ENCODE results near the gene MYL9.

Gene MYL9

GRCh38 chr20:36574366-36575135 is 33.2 kb downstream of the MYL9 start:
- peak; percentile 48 for DNase-seq (ENCODE audit: insufficient read length)
- TF ChIP-seq POLR2AphosphoS5 (IDR thresholded peaks at IDR 0.05; ENCODE audit: low read depth, low read length) (peak; percentile 10; the same call in 1 of the 2 replicates), POLR2A (IDR thresholded peaks at IDR 0.05; ENCODE audit: low read depth, low read length) (peak; percentile 58; the same call in 1 of the 2 replicates), TAF1 (IDR thresholded peaks at IDR 0.05; ENCODE audit: borderline replicate concordance, low read depth, low read length) (peak; percentile 11; the same call in 1 of the 2 replicates)
- FAIRE-seq = no peak

GRCh38 chr20:36576081-36576445 is 34.7 kb downstream of the MYL9 start:
- DNase-seq (ENCODE audit: insufficient read length) (no peak), FAIRE-seq (no peak)
- TF ChIP-seq POLR2AphosphoS5 (IDR thresholded peaks at IDR 0.05; ENCODE audit: low read depth, low read length) (no peak), TAF1 (IDR thresholded peaks at IDR 0.05; ENCODE audit: borderline replicate concordance, low read depth, low read length) (no peak), POLR2A (IDR thresholded peaks at IDR 0.05; ENCODE audit: low read depth, low read length) (no peak)

GRCh38 chr20:36578356-36579041 is 37.2 kb downstream of the MYL9 start:
- FAIRE-seq (no peak), DNase-seq (ENCODE audit: insufficient read length) (no peak)
- TF ChIP-seq TAF1 (IDR thresholded peaks at IDR 0.05; ENCODE audit: borderline replicate concordance, low read depth, low read length) (no peak), POLR2AphosphoS5 (IDR thresholded peaks at IDR 0.05; ENCODE audit: low read depth, low read length) (peak; percentile 45), POLR2A (IDR thresholded peaks at IDR 0.05; ENCODE audit: low read depth, low read length) (peak; percentile 34; the same call in 1 of the 2 replicates)

- no peak for FAIRE-seq
- TF ChIP-seq TAF1 (IDR thresholded peaks at IDR 0.05; ENCODE audit: borderline replicate concordance, low read depth, low read length) (no peak), POLR2AphosphoS5 (IDR thresholded peaks at IDR 0.05; ENCODE audit: low read depth, low read length) (no peak)
- no peak for DNase-seq (ENCODE audit: insufficient read length)
Measured at GRCh38 chr20:36579996-36580545, 38.8 kb downstream of the MYL9 start.

GRCh38 chr20:36582322-36582721 is 41.0 kb downstream of the MYL9 start:
- TF ChIP-seq POLR2A (IDR thresholded peaks at IDR 0.05; ENCODE audit: low read depth, low read length) (no peak), TAF1 (IDR thresholded peaks at IDR 0.05; ENCODE audit: borderline replicate concordance, low read depth, low read length) (no peak), POLR2AphosphoS5 (IDR thresholded peaks at IDR 0.05; ENCODE audit: low read depth, low read length) (no peak)
- no peak for FAIRE-seq
- no peak for DNase-seq (ENCODE audit: insufficient read length)

GRCh38 chr20:36582821-36583220 is 41.5 kb downstream of the MYL9 start:
- DNase-seq (ENCODE audit: insufficient read length) (no peak), FAIRE-seq (no peak)
- TF ChIP-seq POLR2A (IDR thresholded peaks at IDR 0.05; ENCODE audit: low read depth, low read length) (no peak), TAF1 (IDR thresholded peaks at IDR 0.05; ENCODE audit: borderline replicate concordance, low read depth, low read length) (no peak), POLR2AphosphoS5 (IDR thresholded peaks at IDR 0.05; ENCODE audit: low read depth, low read length) (0 out of 2 replicates have a peak, but pooled peaks have one; percentile 5)

GRCh38 chr20:36584018-36584481 is 42.7 kb downstream of the MYL9 start:
- FAIRE-seq = no peak
- TF ChIP-seq POLR2AphosphoS5 (IDR thresholded peaks at IDR 0.05; ENCODE audit: low read depth, low read length) = no peak
- 0 out of 2 replicates have a peak, but pooled peaks have one; percentile 19 for TF ChIP-seq POLR2A (IDR thresholded peaks at IDR 0.05; ENCODE audit: low read depth, low read length)
- DNase-seq (ENCODE audit: insufficient read length) = no peak

- FAIRE-seq (no peak), DNase-seq (ENCODE audit: insufficient read length) (no peak)
- TF ChIP-seq TAF1 (IDR thresholded peaks at IDR 0.05; ENCODE audit: borderline replicate concordance, low read depth, low read length) (no peak), POLR2AphosphoS5 (IDR thresholded peaks at IDR 0.05; ENCODE audit: low read depth, low read length) (no peak; the same call in none of the 2 replicates), POLR2A (IDR thresholded peaks at IDR 0.05; ENCODE audit: low read depth, low read length) (no peak; the same call in 1 of the 2 replicates)
Measured at GRCh38 chr20:36585410-36586125, 44.2 kb downstream of the MYL9 start.

- FAIRE-seq (no peak), DNase-seq (ENCODE audit: insufficient read length) (no peak)
- TF ChIP-seq POLR2A (IDR thresholded peaks at IDR 0.05; ENCODE audit: low read depth, low read length) (no peak), POLR2AphosphoS5 (IDR thresholded peaks at IDR 0.05; ENCODE audit: low read depth, low read length) (no peak), TAF1 (IDR thresholded peaks at IDR 0.05; ENCODE audit: borderline replicate concordance, low read depth, low read length) (no peak)
Measured at GRCh38 chr20:36587388-36588070, 46.2 kb downstream of the MYL9 start.

GRCh38 chr20:36591281-36591680 is 50.0 kb downstream of the MYL9 start:
- TF ChIP-seq POLR2AphosphoS5 (IDR thresholded peaks at IDR 0.05; ENCODE audit: low read depth, low read length) = no peak
- TF ChIP-seq POLR2A (IDR thresholded peaks at IDR 0.05; ENCODE audit: low read depth, low read length) = no peak
- TF ChIP-seq TAF1 (IDR thresholded peaks at IDR 0.05; ENCODE audit: borderline replicate concordance, low read depth, low read length) = no peak
- FAIRE-seq = no peak
- no peak for DNase-seq (ENCODE audit: insufficient read length)

Data from GM12892 (cell line).